ENCODE data around the gene ZNF888. TPM values are rescaled to one million over a fixed set of nuclear protein-coding genes. Genes with fewer than 3 reads are reported as not detected.

Gene ZNF888
- total and polyA plus RNA-seq, 9 of the 15 experiments (the other 6 are each of a cell fraction or from before 2014, with no cell fraction given) = 1.6 to 13.3 (median 9.9) TPM

GRCh38 chr19:52942386-52943133 is 19.3 kb upstream of the ZNF888 start (continued):
- TF ChIP-seq SAP30 (IDR thresholded peaks at IDR 0.05; ENCODE audit: borderline replicate concordance, insufficient read depth, low read depth, low read length, poor library complexity, severe bottlenecking) (no peak), CREM (IDR thresholded peaks at IDR 0.05; ENCODE audit: low read depth) (peak; percentile 81), CC2D1A (IDR thresholded peaks at IDR 0.05) (no peak), EGR1 (conservative IDR thresholded peaks at IDR 0.05) (peak; percentile 91), SMAD3 (CRISPR knock-in tag; conservative IDR thresholded peaks at IDR 0.05) (no peak), SIN3B (IDR thresholded peaks at IDR 0.05; ENCODE audit: low read depth) (no peak), ZNF77 (CRISPR knock-in tag; IDR thresholded peaks at IDR 0.05) (no peak), FOXJ2 (tag; IDR thresholded peaks at IDR 0.05) (no peak), TBP (optimal IDR thresholded peaks at IDR 0.05; ENCODE audit: low read depth, low read length) (peak; percentile 48), ZNF717 (CRISPR knock-in tag; IDR thresholded peaks at IDR 0.05) (no peak), MLLT1 (IDR thresholded peaks at IDR 0.05) (no peak), KAT2B (IDR thresholded peaks at IDR 0.05; ENCODE audit: low read depth, low read length) (no peak), LCOR (CRISPR knock-in tag; IDR thresholded peaks at IDR 0.05) (no peak), SMARCA5 (IDR thresholded peaks at IDR 0.05) (no peak), ETV6 (IDR thresholded peaks at IDR 0.05; ENCODE audit: borderline replicate concordance in 1 of 2, low read depth in 2 of 2, low read length in 1 of 2) (no peak), ETV6 (CRISPR knock-in tag; IDR thresholded peaks at IDR 0.05; ENCODE audit: borderline replicate concordance) (no peak), ELF4 (CRISPR knock-in tag; IDR thresholded peaks at IDR 0.05) (peak; percentile 89), NRF1 (conservative IDR thresholded peaks at IDR 0.05 in 1 of 2, IDR thresholded peaks at IDR 0.05 in 1 of 2) (0 out of 4 replicates have a peak, but pooled peaks of 1 of the 2 experiments have one; percentile 36), ZNF668 (CRISPR knock-in tag; IDR thresholded peaks at IDR 0.05) (no peak), ZNF518B (CRISPR knock-in tag; IDR thresholded peaks at IDR 0.05) (no peak), SIN3A (IDR thresholded peaks at IDR 0.05; ENCODE audit: borderline replicate concordance in 2 of 2, control insufficient read depth in 1 of 2, low read depth in 2 of 2, low read length in 2 of 2) (peak; percentile 44 to 76; a peak in 1 of 4 replicates), CEBPG (CRISPR knock-in tag; IDR thresholded peaks at IDR 0.05) (no peak), CEBPG (tag; conservative IDR thresholded peaks at IDR 0.05 in 1 of 2, IDR thresholded peaks at IDR 0.05 in 1 of 2) (no peak), SMAD2 (IDR thresholded peaks at IDR 0.05; ENCODE audit: low read depth, low read length) (no peak), MTA2 (IDR thresholded peaks at IDR 0.05; ENCODE audit: low read depth) (no peak), FOXK2 (conservative IDR thresholded peaks at IDR 0.05 in 1 of 2, IDR thresholded peaks at IDR 0.05 in 1 of 2; ENCODE audit: low read depth in 2 of 2) (no peak)
